GM19043 (cell line): Measurements from ENCODE around the gene CDH13.

Source experiments
- ATAC-seq: cut with Tn5 transposase; IDR thresholded peaks from one replicate; pipeline ENCODE4 v1.9.1; 2021; ENCODE audit warnings: low read depth; ENCODE audit not compliant: unreplicated experiment

CDH13 gene

DNA sequence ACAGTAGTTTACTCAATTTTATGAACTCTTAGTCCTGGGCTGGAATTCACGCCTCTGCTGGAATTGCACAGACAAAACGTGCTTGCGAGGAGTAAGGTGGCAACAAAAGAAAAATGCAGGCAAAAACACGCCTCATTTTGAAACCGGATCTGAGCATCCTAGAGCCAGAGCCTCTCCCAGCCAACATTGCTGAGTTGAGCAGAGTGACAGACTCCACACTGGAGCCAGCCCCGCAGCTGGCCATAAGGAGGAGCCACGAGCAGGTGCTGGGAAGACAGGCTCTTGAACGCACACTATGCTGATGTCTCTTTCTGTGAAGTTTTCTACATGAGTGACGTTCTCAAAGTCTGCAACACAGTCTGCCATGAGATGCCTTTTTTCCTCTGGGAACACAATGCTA is 1166.4 kb downstream of the CDH13 start:
- ATAC-seq, result no peak

DNA sequence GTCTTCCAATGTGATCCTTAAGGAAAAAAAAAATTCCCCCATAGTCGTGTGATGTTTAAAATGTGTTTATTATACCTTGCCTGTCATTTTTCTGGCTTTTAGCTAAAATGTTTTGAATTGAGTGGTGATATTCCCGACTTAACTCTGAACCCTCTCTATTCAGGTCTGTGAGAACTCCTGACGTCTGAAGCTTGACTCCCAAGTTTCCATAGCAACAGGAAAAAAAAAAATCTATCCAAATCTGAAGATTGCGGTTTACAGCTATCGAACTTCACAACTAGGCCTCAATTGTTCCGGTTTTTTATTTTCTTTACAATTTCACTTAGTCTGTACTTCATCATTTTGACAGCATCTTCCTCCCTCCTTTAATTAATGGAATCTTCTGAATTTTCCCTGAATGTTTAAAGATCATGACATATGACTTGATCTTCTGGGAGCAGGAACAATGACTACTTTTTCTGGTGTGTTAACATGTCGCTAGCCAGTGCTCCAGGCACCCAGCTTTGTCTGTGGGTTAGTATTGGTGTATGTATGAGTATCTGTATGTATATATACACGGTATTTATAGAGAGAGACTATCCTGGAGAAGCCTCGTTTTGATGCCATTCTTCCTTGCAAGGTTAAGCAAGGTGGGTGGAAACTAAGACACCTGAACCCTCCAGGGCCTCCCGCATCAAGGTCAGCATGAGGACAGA is 1168.2 kb downstream of the CDH13 start:
- ATAC-seq, result no peak

DNA sequence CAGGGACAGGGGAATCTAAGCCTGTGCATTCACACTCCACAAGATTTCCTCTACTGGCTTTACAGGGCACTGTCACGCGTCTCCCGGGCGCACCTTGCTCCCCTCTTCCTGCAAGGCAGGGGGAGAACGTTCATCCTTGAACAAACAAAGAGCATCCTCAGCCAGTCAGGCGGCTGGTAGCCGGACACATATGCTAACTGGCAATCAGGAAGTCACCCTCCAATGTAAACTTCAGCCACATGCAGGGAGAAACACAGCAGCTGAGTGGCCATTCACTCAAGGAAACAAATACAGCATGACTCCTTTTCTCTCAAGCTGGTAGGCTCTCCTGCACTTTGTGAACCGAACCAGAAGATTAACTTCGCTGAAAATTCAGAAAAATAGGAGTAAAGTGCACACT is 1170.2 kb downstream of the CDH13 start:
- no peak for ATAC-seq

DNA sequence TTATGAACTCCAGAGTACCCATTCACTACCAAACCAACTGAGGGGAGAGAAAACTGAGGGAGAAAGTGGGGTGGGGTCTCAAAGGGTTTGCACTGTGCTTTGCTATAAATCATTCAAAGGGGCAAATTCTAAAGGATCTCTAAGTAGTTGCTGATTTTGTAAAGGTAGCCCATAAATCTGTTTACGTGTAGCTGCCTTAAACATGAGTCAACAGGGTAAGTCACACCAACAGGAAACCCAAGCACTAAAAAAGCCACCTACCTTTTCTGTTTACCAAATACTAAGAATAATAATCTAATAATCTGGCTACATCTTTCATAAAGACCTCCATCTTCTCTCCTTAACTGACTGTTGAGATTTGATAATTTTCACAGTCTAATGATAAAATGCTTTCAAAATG is 1172.6 kb downstream of the CDH13 start:
- ATAC-seq, result no peak

DNA sequence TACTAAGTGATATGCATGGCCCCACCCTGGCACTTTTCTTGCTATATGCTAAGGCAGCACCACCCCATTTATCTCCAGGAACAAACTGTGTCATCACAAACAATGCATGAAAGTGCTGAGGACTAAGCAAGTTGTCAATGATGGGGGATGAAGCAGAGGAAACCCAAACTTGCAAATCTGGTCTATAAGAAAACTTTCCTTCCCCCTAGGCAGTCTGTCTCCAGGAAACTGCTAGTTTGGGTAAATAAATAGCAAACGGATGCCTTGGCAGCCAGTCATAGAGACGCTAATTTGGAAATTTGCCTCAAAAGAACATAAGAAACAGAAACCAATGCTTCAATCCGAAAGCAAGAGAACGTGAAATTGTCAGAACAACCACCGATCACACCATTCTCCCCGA is 1175.4 kb downstream of the CDH13 start:
- ATAC-seq, result peak; percentile 66

DNA sequence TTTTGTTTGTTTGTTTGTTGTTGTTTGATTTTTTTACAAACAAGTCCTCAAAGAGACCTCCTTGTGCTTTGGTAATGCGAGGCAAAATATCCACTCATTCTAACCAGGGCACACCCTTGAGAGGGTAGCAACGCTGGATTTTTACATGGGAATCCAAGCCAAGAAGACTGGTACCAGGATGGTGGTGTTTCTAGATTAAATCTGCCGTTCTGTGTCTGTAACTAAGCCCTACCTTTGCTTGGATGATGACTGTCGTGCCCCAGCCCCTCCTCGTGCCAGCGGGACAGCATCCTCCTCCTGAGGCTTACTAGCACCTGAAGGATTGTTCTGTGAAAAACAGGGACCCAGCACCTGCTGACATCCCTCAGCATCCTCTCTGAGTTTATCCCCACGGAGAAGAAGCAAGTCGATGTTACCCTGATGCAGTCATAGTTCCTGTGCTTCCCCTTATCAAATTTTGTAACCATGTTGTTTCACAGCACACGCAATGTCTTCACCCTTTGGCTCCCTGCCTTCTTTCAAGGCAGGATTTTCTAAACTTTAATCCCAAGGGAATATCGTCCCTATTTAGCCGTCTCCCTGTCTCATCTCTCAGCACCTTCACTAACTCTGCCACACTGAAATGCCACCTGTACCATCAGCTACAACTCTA is 1175.9 kb downstream of the CDH13 start:
- no peak for ATAC-seq

DNA sequence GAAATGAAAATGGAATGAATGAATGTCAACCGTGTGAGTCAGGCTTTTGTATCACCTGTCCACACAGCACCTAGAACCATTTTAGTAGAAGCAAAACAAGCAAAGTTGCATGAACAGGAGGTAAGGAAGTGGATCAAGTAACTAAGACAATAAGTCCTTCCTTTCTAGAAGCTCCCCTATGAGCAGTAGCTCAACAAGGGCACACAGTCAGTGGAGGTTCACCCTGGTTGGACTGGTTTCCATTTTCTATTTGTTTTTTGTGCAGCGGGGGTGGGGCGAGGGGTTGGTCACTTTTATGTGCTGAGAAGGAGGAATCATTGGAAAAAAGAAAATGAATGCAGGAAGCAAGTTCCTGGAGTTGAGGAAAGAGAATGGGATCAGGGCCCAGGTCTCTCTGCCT is 1177.0 kb downstream of the CDH13 start:
- ATAC-seq, result no peak

DNA sequence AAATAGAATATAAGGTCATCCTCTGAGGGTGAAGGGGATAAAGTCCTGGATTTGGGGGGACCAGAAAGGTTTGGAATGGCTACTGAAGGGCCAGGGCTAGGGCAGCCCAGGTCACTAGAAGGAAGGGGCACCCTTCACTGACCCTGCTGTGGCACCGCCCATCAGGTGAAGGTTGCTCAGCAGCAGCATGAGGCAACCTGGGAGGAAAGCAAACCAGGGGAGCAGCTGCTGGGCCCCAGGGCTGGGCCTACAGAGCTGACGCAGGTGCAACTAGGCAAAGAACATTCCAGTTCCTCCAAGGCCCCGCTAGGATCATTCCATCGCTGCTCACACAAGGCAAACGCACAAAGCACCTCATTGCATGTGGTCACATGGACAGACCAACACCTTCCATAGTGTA is 1177.6 kb downstream of the CDH13 start:
- ATAC-seq, result no peak

DNA sequence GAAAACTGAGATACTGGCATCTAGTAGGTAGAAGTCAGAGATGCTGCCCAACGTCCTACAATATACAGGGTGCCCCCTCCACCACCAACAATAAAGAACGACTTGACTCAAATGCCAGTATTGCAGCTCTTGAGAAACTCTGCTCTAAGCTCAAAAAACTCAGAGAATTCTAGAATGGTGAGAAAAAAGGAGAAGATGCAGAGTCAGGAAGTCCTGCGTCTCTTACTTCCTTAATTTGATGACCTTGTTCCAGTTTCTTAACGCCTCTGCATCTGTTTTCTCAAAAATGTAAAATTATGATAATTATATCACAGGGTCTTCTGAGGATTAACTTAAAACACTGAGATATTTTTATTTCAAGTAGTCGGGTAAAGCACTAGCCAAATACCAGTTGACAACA is 1179.3 kb downstream of the CDH13 start:
- ATAC-seq, result no peak

DNA sequence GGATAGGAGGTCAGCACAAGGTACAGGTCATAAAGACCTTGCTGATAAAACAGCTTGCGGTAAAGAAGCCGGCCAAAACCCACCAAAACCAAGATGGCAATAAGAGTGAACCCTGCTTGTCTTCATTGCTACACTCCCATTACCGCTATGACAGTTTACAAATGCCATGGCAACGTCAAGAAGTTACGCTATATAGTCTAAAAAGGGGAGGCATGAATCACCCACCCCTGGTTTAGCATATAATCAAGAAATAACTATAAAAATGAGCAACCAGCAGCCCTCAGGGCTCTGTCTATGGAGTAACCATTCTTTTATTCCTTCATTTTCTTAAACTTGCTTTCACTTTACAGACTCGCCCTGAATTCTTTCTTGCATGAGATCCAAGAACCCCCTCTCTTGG is 1180.0 kb downstream of the CDH13 start:
- no peak for ATAC-seq

DNA sequence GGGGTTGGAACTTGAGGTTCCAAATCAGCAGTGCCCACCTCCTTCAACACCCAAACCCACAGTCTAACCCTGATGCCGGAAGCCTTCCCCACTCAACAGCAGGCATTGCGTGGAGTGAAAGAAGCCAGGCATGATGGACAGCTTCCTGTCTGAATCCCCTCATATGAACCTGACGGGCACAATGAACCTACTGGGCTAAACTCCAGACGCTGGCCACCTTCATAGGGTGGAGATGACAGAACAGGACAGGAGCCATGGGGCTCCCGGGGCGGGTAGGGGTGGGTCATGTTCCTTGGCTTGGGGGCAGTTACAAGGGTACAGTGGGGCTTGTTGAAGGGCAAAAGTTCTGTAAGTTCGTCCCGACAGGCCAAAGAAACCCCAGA is 1180.5 kb downstream of the CDH13 start:
- ATAC-seq, result no peak

DNA sequence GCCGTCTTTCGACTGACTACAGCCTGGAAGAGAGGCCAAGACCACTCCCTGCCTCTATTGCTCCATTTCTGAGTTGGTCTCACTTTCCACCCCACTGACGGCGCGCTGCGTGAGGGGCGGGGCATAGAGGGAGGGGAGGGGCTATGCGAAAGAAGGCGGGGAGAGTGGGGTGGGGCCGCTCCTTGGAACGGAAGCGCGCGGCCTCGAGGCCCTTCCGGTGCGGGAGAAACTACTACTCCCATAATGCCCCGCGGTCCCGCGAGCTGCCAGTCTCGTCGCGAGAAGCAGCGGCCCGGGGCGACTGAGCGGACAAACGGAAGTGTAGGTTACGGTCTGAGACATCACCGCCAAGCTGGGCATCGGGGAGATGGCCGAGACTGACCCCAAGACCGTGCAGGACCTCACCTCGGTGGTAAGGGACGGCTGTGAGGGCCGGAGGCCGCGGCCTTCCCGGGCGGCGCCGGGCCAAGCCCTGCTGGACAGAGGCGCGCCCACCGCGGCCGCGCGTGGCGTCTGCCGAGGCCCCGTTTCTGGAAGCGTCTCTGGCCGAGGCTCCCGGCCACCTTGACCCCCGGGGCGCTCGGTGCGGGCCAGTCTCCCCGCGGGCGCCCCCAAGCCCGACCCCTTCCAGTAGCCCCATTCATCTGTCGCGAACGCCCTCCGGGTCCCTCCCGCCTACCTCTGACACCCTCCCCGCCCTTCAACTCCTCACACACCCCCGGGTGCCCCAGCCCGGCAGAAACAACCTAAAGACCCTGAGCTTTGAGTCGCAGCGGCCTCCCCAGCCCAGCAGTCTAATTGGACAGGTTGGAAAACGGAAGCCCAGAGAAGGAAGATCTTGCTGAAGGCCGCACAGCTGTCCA is 1181.2 kb downstream of the CDH13 start, which contains the start of gene HSBP1:
HSBP1 (plus strand) TSS at position 269 of the 863 bp plus-strand sequence; CDS start at position 368, 99 bp downstream.
- ATAC-seq, result peak; percentile 87

DNA sequence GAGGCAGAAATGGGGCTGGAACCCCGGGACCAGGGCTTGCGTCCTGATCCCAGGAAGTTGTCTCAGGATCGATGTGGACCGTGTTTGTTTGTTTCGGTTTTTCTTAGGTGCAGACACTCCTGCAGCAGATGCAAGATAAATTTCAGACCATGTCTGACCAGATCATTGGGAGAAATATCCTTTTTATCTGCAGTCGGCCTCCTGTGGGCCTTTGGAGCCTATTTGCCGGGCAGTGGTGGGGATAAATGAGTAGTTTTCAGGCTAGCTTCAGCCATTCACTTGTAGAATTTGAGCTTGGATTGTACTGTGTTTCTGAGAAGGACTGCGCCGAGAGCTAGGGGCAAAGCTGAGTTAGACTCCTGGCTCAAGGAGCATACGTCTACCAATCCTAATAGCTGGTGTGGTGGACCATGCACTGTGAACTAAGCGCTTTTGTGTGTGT is 1181.8 kb downstream of the CDH13 start:
- no peak for ATAC-seq

DNA sequence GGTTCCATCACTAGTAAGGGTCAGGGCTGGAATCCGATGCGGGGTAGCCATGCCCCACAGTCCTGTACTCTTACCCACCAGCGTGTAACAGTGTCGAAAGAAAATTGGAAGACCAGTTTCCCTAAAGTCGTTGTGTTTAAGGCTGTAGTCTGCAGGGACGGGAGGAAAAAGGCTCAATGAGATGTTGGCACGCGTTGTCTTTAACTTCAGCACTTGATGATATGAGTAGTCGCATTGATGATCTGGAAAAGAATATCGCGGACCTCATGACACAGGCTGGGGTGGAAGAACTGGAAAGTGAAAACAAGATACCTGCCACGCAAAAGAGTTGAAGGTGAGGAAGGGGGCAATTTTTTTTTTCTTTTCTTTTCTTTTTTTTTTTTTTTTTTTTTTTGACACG is 1182.3 kb downstream of the CDH13 start:
- ATAC-seq, result no peak

DNA sequence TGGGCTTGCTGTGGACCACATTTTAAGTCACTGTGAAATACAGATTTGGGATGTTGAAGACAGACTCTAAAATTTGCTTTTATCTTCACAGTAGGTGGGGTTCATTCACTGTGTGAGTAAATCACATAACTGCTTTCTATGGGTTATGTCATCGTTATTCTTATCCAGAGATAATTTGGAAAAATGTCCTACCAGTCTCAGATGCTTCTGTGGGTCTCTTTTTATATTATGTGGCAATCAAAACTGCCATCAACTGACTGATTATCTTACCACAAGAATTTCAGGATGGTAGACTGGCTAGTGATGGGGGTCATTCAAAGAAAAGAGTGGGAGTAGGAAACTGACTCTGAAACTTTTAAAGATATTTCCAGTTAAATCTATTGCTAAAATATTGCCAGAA is 1184.1 kb downstream of the CDH13 start:
- no peak for ATAC-seq

DNA sequence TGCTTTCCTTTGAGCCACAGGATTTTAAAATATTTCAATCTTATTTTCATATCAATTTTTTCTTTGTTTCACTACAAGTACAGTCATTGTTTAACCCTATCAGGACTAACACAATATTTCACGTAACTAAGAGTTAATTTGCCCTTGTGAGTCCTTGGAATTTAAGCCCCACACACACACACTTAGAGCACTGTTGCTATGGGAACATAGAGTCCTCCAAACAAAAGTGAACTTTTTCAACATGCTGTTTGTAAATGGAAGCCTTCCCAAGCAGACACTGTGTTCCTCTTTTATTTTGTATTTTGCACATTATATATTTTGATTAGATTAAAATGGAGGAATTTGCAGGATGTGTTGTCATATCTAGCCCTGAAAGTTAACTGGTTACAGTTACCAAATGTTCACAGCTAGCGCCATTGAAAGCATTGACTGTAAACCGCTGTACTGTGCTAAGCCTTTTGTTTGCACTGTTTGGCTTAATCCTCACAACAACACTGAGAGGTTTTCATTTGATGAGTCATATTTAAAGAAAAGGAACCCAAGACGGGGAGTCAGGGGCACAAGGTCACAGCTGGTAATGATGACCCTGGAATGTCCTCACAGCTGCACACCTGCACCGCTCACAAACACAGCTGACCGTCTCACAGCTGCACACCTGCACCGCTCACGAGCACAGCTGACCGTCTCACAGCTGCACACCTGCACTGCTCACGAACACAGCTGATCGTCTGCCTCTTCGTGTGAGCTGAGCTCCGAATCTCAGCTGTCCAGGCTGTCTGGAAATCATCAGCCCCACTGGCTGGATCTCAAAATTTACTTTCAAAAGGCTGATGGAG is 1187.3 kb downstream of the CDH13 start:
- no peak for ATAC-seq

DNA sequence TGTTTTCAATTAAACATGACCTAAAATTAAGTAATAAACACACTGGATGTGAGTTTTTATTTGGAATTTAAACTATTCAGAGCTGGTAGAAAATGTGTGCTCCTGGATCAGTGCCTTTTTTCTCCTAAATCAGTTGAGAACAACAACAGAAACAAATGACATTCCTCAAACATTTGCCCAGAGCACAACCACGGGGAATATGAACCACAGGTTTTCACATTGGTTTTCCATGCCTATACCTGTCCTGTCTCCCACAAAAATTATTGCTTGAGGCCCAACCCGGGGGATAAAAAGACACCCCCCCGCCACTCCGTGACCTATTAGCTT is 1187.9 kb downstream of the CDH13 start:
- no peak for ATAC-seq

DNA sequence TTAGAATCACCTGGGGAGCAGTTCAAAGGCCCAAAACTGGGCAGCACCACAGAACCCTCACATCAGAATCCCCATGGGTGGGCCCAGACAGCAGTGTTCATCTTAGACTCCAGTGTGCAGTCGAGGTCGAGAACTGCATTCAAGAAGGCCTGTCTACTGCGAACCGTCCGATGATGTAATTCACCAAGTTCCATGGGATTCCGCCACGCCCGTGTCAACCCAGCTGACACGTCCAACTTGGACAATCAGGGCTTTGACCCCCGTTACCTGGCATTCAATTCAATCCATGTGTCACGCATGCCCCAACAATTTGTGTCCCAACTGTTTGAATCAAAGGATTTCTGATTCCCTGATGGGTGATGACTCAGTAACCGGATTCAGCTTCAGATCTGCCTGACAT is 1190.3 kb downstream of the CDH13 start:
- no peak for ATAC-seq

DNA sequence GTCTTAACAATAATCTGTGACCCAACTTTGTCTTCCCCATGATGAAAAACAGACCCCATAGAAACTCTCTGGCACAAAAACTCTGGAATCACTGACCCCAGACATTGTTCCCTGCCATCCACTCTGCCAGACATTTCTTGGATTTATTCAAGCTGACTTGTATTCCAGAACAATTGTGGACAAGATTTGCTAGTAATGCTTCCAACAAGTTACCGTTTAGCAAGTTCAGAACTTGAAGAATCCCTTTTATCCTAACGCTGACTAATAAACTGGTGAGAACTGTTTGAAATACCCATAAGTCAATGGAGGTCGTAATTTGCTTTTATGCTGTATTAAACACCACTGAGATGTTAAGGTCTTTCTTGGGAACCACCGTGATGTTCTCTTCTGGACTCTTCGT is 1191.5 kb downstream of the CDH13 start:
- ATAC-seq, result no peak

DNA sequence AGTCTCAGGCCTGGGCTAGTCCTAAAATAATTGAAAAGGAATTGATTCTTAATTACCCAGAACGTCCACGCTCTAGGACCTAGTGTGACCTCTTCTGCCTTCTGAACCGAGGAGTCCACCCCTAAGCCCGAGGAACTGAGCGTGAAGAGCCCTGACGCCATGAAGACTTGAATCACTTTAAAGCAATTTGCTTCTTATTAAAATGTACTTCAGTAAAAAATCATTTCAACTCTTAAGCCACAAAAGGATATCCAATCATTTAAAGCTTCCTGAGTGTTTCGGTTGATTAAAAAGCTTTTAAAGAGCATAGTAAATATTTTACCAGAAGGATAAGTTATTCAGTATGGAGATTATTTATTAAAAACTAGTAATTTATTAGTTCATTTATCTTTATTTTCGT is 1192.6 kb downstream of the CDH13 start:
- no peak for ATAC-seq
